GM12801 (cell line): Measurements from ENCODE around the gene FGF14.

ENCODE experiments used
- TF ChIP-seq, protein P1 (sequence below): IDR thresholded peaks from one replicate; pipeline ENCODE4 v1.5.1; 2011; ENCODE audit warnings: control low read depth; ENCODE audit not compliant: insufficient read length; ENCODE audit errors: extremely low read depth

The FGF14 gene

DNA sequence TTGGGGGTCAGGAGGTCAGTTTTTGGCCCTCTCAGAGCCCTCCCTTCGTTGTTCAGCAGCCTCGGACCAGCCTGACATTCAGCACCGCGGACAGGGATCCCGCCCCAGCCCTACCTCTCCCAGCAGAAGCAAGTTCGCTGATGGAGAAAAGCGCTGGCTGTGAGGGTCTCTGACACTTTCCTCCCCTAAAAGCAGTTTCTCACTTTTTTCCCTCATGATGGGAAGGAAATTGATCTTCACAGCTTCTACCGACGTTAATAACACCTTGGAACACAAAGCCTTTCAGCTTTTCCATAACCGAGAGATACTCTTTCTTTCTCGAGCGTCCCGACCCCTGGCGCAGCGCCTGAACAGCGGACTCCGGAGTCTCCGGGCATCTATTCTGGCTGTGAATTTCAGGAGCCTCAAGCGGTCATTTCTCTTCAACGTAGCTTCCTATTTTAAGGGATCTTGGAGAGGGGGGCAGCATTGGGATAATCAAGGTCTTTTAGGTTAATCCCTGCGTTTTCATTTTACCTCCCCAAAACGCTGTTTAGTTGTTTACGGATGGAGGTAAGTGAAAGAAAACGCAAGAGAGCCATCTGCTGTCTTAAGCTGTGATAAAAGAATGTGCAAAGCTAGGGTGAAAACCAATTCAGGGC, 482.2 kb downstream of the FGF14 start:
- TF ChIP-seq, protein P1, sequence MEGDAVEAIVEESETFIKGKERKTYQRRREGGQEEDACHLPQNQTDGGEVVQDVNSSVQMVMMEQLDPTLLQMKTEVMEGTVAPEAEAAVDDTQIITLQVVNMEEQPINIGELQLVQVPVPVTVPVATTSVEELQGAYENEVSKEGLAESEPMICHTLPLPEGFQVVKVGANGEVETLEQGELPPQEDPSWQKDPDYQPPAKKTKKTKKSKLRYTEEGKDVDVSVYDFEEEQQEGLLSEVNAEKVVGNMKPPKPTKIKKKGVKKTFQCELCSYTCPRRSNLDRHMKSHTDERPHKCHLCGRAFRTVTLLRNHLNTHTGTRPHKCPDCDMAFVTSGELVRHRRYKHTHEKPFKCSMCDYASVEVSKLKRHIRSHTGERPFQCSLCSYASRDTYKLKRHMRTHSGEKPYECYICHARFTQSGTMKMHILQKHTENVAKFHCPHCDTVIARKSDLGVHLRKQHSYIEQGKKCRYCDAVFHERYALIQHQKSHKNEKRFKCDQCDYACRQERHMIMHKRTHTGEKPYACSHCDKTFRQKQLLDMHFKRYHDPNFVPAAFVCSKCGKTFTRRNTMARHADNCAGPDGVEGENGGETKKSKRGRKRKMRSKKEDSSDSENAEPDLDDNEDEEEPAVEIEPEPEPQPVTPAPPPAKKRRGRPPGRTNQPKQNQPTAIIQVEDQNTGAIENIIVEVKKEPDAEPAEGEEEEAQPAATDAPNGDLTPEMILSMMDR: no peak

DNA sequence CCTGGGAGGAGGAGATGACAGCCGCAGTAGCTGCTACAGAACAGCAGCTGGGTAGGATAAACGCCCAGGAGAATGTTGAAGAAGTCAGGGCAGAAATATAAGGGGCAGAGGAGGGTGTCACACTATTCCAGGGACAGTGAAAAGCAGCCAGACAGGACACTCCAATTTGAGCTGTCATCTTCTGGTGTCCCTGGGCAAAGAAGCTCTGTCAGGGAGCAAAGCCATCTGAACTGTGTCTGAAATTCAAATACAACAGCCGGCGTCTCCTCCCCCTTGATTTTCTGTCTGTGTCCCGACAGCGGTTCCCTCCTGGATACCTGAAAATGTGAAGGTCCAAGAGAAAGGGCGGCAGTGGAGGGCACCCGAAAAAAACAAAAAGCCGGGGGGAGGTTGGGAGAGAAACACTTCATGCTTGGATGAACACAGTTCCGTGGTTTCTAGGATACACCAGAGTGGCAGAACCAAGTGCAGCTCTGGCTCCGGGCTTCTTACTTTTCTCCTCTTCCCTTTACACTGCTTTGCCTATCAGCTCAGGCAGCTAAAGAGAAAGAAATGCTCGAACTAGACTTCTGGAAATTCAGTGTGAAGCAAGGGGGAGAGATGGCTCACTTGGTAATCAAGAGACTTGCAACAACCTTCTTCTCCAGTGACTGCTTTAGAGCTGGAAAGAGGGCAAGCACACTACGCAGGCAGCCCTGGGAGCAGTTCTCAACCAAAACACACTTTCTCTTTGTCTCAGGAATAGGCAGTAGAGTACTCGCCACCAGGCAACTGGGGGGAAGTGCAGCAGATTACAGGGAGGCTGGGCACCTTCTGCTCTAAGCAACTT, 483.8 kb downstream of the FGF14 start:
- TF ChIP-seq, protein P1: no peak

DNA sequence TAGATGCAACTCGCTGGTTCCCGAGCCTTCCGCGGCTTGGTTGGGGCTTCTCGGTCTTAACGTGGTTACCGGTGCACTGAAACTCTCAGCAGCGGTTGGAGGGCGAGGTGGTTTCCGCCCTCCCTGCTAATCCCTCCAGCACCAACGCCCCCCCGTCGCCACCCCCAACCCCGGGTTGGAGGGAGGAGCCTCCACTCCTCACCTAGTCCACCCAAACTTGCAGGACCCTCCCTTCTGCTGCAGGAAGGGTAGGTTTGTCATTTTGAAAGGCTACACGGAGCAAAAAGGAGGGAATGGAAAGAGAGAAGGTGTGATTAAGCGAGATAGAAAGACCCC, 484.4 kb downstream of the FGF14 start:
- TF ChIP-seq, protein P1: no peak

DNA sequence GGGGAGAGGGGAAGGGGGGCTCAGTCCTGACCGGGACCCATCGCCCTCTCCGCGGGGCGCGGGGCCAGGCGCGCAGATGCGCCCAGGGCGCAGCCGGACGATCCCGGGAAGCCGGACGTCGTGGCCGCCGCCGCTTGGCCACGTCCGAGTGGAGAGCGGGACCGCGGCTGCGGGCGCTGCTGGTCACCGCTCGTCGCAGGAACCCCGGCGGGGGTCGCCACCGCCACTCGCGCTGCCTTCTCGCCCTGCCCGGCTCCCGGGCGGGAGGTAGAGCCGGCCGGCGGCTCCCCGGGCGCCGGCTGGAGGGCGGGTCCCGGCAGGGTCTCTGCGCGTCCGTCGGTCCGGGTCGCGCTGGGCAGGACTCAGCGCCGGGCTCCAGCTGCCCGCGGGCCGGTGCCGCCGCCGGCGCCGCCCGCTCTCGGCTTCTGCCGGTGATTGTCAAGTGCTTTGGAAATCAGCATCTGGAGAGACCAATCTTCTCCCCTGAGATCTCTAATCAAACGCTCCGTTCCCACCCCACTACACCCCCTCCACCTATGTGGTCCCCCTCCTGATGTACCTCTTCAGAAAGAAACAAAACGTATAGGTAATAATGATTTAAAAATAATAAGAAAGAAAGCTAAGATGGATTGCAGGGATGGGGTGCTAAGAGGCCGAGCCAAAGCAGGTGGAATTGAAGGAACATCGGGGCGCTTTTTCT, 484.9 kb downstream of the FGF14 start:
- TF ChIP-seq, protein P1: no peak

DNA sequence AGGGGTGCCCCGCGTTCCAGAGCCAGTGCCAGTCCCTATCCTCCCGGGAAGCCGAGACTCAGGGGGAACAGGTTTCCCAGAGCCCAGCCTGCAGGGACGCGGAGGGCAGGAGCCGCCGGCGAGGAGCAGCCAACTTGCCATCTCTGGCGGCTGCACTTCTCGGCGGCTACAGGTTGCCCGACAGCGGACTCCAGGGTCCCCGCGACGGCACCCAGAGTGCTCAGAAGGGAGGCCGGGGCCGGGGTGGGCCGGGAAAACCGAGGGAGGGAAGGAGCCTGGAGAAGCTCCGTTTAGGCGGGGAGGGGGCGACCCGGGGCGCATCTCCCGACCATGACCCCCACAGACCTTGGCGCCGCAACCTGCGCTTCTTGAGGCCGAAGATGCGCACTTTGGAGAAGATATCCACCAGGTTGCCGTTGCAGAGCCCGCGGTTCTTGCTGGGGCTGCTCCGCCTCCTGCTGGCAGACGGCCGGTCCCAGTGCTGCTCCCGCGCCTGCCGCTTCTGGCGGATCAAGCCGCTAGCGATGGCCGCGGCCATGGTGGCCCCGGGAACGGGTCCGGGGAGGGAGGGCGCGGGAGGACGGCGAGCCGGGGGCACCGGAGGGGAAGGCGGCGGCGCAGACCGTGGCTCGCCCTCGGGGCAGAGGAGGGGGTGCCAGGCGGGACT, 485.6 kb downstream of the FGF14 start:
- TF ChIP-seq, protein P1: no peak

DNA sequence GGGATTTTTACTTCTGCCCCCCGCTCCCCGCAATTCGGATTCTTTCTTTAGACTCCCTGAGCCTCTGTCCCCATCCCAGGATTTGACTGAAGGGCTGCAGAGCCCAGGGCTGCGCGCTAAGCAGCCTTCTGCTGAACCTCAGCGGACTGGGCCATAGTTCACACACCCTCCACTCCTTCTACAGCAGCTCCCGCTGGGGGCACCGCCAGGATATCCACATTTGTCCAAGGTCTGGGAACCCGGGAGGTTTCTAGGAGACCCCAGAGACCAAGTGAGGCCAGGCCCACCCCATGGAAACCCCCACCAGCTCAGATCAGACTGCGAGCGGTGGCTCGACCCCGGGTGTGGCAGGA, 486.1 kb downstream of the FGF14 start:
- TF ChIP-seq, protein P1: no peak

DNA sequence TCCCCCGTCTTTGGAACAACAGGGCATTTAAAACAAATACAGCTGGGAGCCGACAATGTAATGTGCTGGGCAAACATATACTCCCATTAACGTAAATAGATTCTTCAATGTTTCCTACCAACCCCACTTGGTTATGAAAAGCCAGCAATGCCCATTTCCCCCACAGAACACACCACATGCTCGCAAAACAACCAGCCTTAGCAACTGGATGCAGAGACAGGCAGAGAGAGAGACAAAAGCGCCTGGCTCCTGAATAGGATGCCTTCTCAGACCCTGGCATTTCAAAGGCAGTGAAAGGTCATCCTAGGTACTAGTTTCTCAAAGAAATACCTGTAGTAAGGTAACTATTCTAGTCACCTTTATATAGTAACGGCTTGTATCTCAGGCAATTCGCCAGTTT, 486.5 kb downstream of the FGF14 start:
- TF ChIP-seq, protein P1: no peak
